Thyroid gland (tissue), 4 donors: ENCODE results near the gene LNX1. TPM values are rescaled to one million over a fixed set of nuclear protein-coding genes. Genes with fewer than 3 reads are reported as not detected.

Experiments
- DNase-seq, 2 donors: peaks; one replicate each; pipeline ENCODE4 v3.0.0-alpha.2; 2019
- H3K27ac ChIP-seq, 3 donors: fragments of 200-600 bp; sonication (generic); 1 replicate in 2 of 3; 2 replicates in 1 of 3; pipeline ENCODE4 v1.5.1; 2016 to 2019; ENCODE audit warnings: mild to moderate bottlenecking in 1 of 3, moderate library complexity in 1 of 3
- H3K27me3 ChIP-seq: fragments of 200-600 bp; sonication (generic); one replicate; pipeline ENCODE4 v1.5.1; 2019
- H3K36me3 ChIP-seq, 2 donors: fragments of 200-600 bp; sonication (generic); one replicate each; pipeline ENCODE4 v1.5.1; 2016 to 2019
- H3K4me1 ChIP-seq, 2 donors: fragments of 200-600 bp; sonication (generic); one replicate each; pipeline ENCODE4 v1.5.1; 2017 to 2019
- H3K4me3 ChIP-seq, 3 donors: fragments of 200-600 bp; sonication (generic); replicated peaks in 1 of 3; 1 replicate in 2 of 3; 2 replicates in 1 of 3; pipeline ENCODE4 v1.5.1; 2016; ENCODE audit warnings: mild to moderate bottlenecking in 1 of 3
- H3K9me3 ChIP-seq: fragments of 200-600 bp; sonication (generic); one replicate; pipeline ENCODE4 v1.5.1; 2017
- CTCF ChIP-seq, 6 experiments: fragments of 200-600 bp in 3 of 6; fragments of 450-650 bp in 3 of 6; sonication (generic) in 3 of 6; IDR thresholded peaks; one replicate each; pipeline ENCODE4 v1.5.1; 2016 to 2019; ENCODE audit warnings: antibody characterized with exemption in 6 of 6, mild to moderate bottlenecking in 2 of 6, inconsistent platforms in 1 of 6, moderate library complexity in 1 of 6
- POLR2A ChIP-seq, 2 donors: fragments of 450-650 bp; IDR thresholded peaks; one replicate each; pipeline ENCODE4 v1.6.1; 2017; ENCODE audit warnings: antibody characterized with exemption in 2 of 2, mild to moderate bottlenecking in 2 of 2, moderate library complexity in 1 of 2
- WGBS, 2 donors: methylation state at CpG; one replicate each; pipeline ENCODE4 v1.1.5; 2017; 5-methylcytosine and 5-hydroxymethylcytosine counted together
- intact Hi-C: fragments of 100-400 bp; cut with DNase I; formaldehyde crosslinking; loops from one replicate; pipeline ENCODE4 v1.15.1; 2023
- total RNA-seq, 4 donors: library from RNA; depleted of rRNA; stranded (reverse); fragments of >200 nt; gene quantifications; one replicate each; pipeline ENCODE4 v1.2.3, GENCODE V29; 2016

LNX1 gene
- total RNA-seq, 4 donors from 2014 or later, result 34.3 to 63.8 (median 43.3) TPM

DNA sequence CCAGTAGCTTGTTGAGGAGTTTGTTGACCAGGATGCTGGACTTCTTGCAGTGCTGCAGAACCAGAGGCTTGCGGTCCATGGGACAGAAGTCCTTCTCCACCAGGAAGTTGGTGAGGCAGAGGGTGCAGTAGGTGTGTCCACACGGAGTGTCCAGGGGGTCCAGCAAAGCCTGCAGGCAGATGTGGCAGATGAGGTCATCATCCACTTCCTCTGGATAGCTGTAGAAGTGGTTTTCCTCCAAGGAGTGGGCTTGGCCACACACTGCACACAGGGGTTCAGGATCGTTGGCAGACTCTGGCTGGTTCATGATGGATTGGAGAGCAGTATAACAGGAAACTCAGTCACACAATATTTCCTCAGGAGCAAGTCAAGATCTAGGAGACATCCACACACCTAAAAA lies 17.6 kb downstream of the LNX1 start:
- intact Hi-C loops, result loop anchor here (10.0 kb wide), 1 partner anchor 79 kb away; no protein-coding TSS in a partner anchor
- no peaks in the 10 kb centered on the region for H3K27me3 ChIP-seq
- TF ChIP-seq CTCF (IDR thresholded peaks at IDR 0.05), result no peak
- no peak for TF ChIP-seq POLR2A (IDR thresholded peaks at IDR 0.05)
- DNase-seq, result no peak
- H3K4me1 ChIP-seq, result peaks cover 18 to 34% of the 10 kb centered on the region in 2 donors
- no peaks in the 10 kb centered on the region for H3K9me3 ChIP-seq
- no peak overlapping the region for H3K4me3 ChIP-seq
- no peak overlapping the region for H3K27ac ChIP-seq
- 60 to 61% methylated on average over 2 of the region's 3 CpGs for WGBS, 2 donors
- no peaks in the 10 kb centered on the region for H3K36me3 ChIP-seq

DNA sequence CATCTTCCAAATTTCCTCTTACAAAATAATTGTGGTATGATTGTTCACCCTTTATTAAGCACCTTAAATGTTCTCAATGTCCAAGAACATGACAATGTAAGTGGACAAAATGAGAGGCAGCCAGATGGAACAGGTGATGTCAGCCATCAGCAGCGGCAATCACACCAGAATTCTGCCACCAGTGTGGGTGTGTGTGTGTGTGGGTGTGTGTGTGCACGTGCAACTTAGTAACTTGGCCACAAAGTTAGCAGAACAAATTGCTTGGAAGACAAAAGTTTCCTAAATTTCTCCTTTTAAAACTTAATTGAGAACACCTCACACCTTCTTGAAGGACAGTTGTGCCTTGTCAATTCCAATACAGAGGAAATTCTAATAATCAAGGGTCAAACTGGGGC lies 18.7 kb downstream of the LNX1 start:
- Histone ChIP-seq H3K36me3 (no peaks in the 10 kb centered on the region), H3K4me1 (peaks cover 18 to 33% of the 10 kb centered on the region in 2 donors), H3K27ac (no peak overlapping the region), H3K4me3 (no peak overlapping the region), H3K27me3 (no peaks in the 10 kb centered on the region), H3K9me3 (no peaks in the 10 kb centered on the region)
- TF ChIP-seq POLR2A (IDR thresholded peaks at IDR 0.05) (no peak), CTCF (IDR thresholded peaks at IDR 0.05) (no peak)
- intact Hi-C loops, result loop anchor here (10.0 kb wide), 1 partner anchor 78 kb away; no protein-coding TSS in a partner anchor
- DNase-seq, result no peak
- 65 to 87% methylated on average over 2 of the region's 2 CpGs for WGBS, 2 donors

GRCh38 chr4:53571936-53572599 lies 19.2 kb downstream of the LNX1 start:
- intact Hi-C loops, result loop anchor here (10.0 kb wide), 1 partner anchor 77 kb away; no protein-coding TSS in a partner anchor

GRCh38 chr4:53563824-53564223 lies 27.5 kb downstream of the LNX1 start:
- Histone ChIP-seq H3K27me3 (no peaks in the 10 kb centered on the region), H3K36me3 (no peaks in the 10 kb centered on the region), H3K4me3 (no peak overlapping the region), H3K27ac (no peak overlapping the region), H3K4me1 (no peaks in the 10 kb centered on the region), H3K9me3 (no peaks in the 10 kb centered on the region)
- TF ChIP-seq CTCF (IDR thresholded peaks at IDR 0.05) (no peak), POLR2A (IDR thresholded peaks at IDR 0.05) (no peak)
- intact Hi-C loops, result no loop called here
- no peak for DNase-seq
- 85 to 91% methylated on average over 4 of the region's 4 CpGs for WGBS, 2 donors

More at GRCh38 chr4:53571936-53572599, 19.2 kb downstream of the LNX1 start:
- Histone ChIP-seq H3K9me3 (no peaks in the 10 kb centered on the region), H3K27me3 (no peaks in the 10 kb centered on the region), H3K36me3 (no peaks in the 10 kb centered on the region), H3K4me3 (no peak overlapping the region), H3K4me1 (peaks cover 13 to 28% of the 10 kb centered on the region in 2 donors), H3K27ac (no peak overlapping the region)
- WGBS, 2 donors, result 89 to 90% methylated on average over 5 of the region's 5 CpGs
- TF ChIP-seq POLR2A (IDR thresholded peaks at IDR 0.05), result no peak
- TF ChIP-seq CTCF (IDR thresholded peaks at IDR 0.05), result no peak
- DNase-seq, result no peak

GRCh38 chr4:53562409-53562808 lies 28.9 kb downstream of the LNX1 start:
- intact Hi-C loops, result no loop called here
- 93% methylated on average over 2 of the region's 2 CpGs for WGBS, 2 donors
- H3K27me3 ChIP-seq, result no peaks in the 10 kb centered on the region
- no peaks in the 10 kb centered on the region for H3K36me3 ChIP-seq
- no peak overlapping the region for H3K4me3 ChIP-seq
- no peaks in the 10 kb centered on the region for H3K4me1 ChIP-seq
- DNase-seq, result no peak
- TF ChIP-seq CTCF (IDR thresholded peaks at IDR 0.05), result no peak
- no peak for TF ChIP-seq POLR2A (IDR thresholded peaks at IDR 0.05)
- H3K9me3 ChIP-seq, result no peaks in the 10 kb centered on the region
- H3K27ac ChIP-seq, result no peak overlapping the region
